DND-41 (cell line): Measurements from ENCODE around the gene ZMPSTE24.

Source experiments
- ATAC-seq: fragments of 200-7000 bp; cut with Tn5 transposase; 3 replicates; pipeline ENCODE4 v1.9.1; 2021; ENCODE audit warnings: low read depth; ENCODE audit not compliant: insufficient read depth
- DNase-seq: peaks from one replicate; pipeline ENCODE4 v3.0.0-alpha.2; 2020
- H2AFZ ChIP-seq: 2 replicates; pipeline ENCODE4 v1.6.0; 2012; ENCODE audit warnings: low read depth, low read length
- H3K27ac ChIP-seq: 2 replicates; pipeline ENCODE4 v1.5.1; 2012; ENCODE audit warnings: low read length, inconsistent platforms
- H3K27me3 ChIP-seq: fragments of 200-600 bp; sonication (generic); 2 replicates; pipeline ENCODE4 v1.6.0; 2012; ENCODE audit warnings: low read length, mild to moderate bottlenecking, inconsistent platforms; ENCODE audit not compliant: insufficient read depth, poor library complexity
- H3K36me3 ChIP-seq: 2 replicates; pipeline ENCODE4 v1.5.1; 2012; ENCODE audit warnings: low read length, inconsistent platforms; ENCODE audit not compliant: insufficient read depth
- H3K4me1 ChIP-seq: 2 replicates; pipeline ENCODE4 v1.5.1; 2012; ENCODE audit warnings: mild to moderate bottlenecking, low read length; ENCODE audit not compliant: insufficient read depth
- H3K4me2 ChIP-seq: 2 replicates; pipeline ENCODE4 v1.6.0; 2012; ENCODE audit warnings: mild to moderate bottlenecking, moderate library complexity, low read length, inconsistent platforms; ENCODE audit not compliant: insufficient read depth
- H3K4me3 ChIP-seq, 2 experiments: fragments of 200-600 bp in 1 of 2; shearing (Covaris generic) in 1 of 2; 2 replicates each; pipeline ENCODE4 v1.5.1; 2012 to 2016; ENCODE audit warnings: inconsistent platforms in 2 of 2, low read length in 2 of 2, mild to moderate bottlenecking in 2 of 2, low read depth in 1 of 2, moderate library complexity in 1 of 2
- H3K79me2 ChIP-seq: 2 replicates; pipeline ENCODE4 v1.6.0; 2012; ENCODE audit warnings: low read length, inconsistent platforms; ENCODE audit not compliant: insufficient read depth
- H3K9ac ChIP-seq: 2 replicates; pipeline ENCODE4 v1.6.0; 2012; ENCODE audit warnings: low read depth, mild to moderate bottlenecking, inconsistent platforms, low read length, moderate library complexity
- H3K9me3 ChIP-seq: 2 replicates; pipeline ENCODE4 v1.5.1; 2012; ENCODE audit warnings: low read length, moderate library complexity, mild to moderate bottlenecking, inconsistent platforms; ENCODE audit not compliant: insufficient read depth, severe bottlenecking
- H4K20me1 ChIP-seq: 2 replicates; pipeline ENCODE4 v1.6.0; 2012; ENCODE audit warnings: low read length; ENCODE audit not compliant: insufficient read depth
- EZH2 ChIP-seq: IDR thresholded peaks from 3 replicates; pipeline ENCODE4 v1.6.1; 2012; ENCODE audit warnings: borderline replicate concordance, low read depth, mild to moderate bottlenecking, moderate library complexity, low read length, inconsistent platforms; ENCODE audit not compliant: severe bottlenecking
- TF ChIP-seq, protein P1 (sequence below): IDR thresholded peaks from 2 replicates; pipeline ENCODE4 v1.5.1; 2012; ENCODE audit warnings: borderline replicate concordance, low read length, moderate library complexity, mild to moderate bottlenecking; ENCODE audit not compliant: poor library complexity, severe bottlenecking; ENCODE audit errors: extremely low read depth

ZMPSTE24 gene

GRCh38 chr1:40221977-40222772 is 35.9 kb upstream of the ZMPSTE24 start:
- Histone ChIP-seq H3K4me1 (no peaks in the 10 kb centered on the region), H3K4me3 (no peak overlapping the region), H4K20me1 (no peaks in the 10 kb centered on the region; the same call in 1 of the 2 replicates), H3K4me2 (no peak overlapping the region), H3K79me2 (no peaks in the 10 kb centered on the region), H3K9me3 (no peaks in the 10 kb centered on the region), H3K27me3 (no peaks in the 10 kb centered on the region), H2AFZ (no peak overlapping the region), H3K9ac (no peak overlapping the region), H3K27ac (no peak overlapping the region), H3K36me3 (peaks cover 32% of the 10 kb centered on the region)
- ATAC-seq (no peak), DNase-seq (no peak)
- TF ChIP-seq EZH2 = no peak
- TF ChIP-seq, protein P1, sequence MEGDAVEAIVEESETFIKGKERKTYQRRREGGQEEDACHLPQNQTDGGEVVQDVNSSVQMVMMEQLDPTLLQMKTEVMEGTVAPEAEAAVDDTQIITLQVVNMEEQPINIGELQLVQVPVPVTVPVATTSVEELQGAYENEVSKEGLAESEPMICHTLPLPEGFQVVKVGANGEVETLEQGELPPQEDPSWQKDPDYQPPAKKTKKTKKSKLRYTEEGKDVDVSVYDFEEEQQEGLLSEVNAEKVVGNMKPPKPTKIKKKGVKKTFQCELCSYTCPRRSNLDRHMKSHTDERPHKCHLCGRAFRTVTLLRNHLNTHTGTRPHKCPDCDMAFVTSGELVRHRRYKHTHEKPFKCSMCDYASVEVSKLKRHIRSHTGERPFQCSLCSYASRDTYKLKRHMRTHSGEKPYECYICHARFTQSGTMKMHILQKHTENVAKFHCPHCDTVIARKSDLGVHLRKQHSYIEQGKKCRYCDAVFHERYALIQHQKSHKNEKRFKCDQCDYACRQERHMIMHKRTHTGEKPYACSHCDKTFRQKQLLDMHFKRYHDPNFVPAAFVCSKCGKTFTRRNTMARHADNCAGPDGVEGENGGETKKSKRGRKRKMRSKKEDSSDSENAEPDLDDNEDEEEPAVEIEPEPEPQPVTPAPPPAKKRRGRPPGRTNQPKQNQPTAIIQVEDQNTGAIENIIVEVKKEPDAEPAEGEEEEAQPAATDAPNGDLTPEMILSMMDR = no peak

GRCh38 chr1:40224040-40224439 is 34.0 kb upstream of the ZMPSTE24 start:
- Histone ChIP-seq H3K27ac (no peak overlapping the region), H2AFZ (no peak overlapping the region), H3K9me3 (no peaks in the 10 kb centered on the region), H3K79me2 (no peaks in the 10 kb centered on the region), H3K27me3 (no peaks in the 10 kb centered on the region), H3K4me1 (no peaks in the 10 kb centered on the region), H4K20me1 (no peaks in the 10 kb centered on the region), H3K4me3 (no peak overlapping the region), H3K9ac (no peak overlapping the region), H3K4me2 (no peak overlapping the region), H3K36me3 (peaks cover 38% of the 10 kb centered on the region)
- no peak for DNase-seq
- ATAC-seq = no peak
- TF ChIP-seq, protein P1 = no peak
- TF ChIP-seq EZH2 = no peak

DNA sequence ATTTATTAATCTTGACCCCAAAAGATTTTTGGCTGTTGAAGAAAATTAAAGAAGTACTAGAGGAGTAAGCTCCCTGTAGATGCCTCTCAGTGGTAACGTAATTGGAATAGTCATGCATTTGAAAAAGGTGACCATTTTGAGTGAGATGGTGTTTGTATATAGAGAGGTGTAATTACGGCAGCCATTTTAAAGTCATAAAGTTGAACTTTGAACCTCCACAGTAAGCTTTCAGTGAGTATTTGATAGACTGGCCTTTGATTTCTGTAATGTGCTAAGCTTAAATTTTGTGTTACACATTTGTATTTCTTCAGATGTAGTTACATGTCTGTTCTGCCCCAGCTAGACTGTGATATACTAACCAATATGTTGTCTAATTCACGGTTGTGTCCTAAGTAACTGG is 31.8 kb upstream of the ZMPSTE24 start:
- Histone ChIP-seq H3K27ac (no peak overlapping the region), H3K27me3 (no peaks in the 10 kb centered on the region), H3K9me3 (no peaks in the 10 kb centered on the region), H2AFZ (no peak overlapping the region), H3K79me2 (no peaks in the 10 kb centered on the region), H3K4me3 (no peak overlapping the region), H3K4me2 (no peak overlapping the region), H3K4me1 (no peaks in the 10 kb centered on the region), H3K36me3 (peaks cover 45% of the 10 kb centered on the region), H4K20me1 (no peaks in the 10 kb centered on the region), H3K9ac (no peak overlapping the region)
- no peak for TF ChIP-seq EZH2
- TF ChIP-seq, protein P1 = no peak
- ATAC-seq = no peak
- no peak for DNase-seq
